HG03439 (cell line): ENCODE measurements around the gene ANO8.
"Not testable (repeated sequence)": the region's sequence is repeated elsewhere in the genome, so short reads cannot be mapped to it uniquely, and the experiment has no call there.

Experiments
- ATAC-seq: cut with Tn5 transposase; IDR thresholded peaks from one replicate; pipeline ENCODE4 v1.9.1; 2021; ENCODE audit warnings: mild to moderate bottlenecking, moderate library complexity; ENCODE audit not compliant: unreplicated experiment

ANO8 gene

DNA sequence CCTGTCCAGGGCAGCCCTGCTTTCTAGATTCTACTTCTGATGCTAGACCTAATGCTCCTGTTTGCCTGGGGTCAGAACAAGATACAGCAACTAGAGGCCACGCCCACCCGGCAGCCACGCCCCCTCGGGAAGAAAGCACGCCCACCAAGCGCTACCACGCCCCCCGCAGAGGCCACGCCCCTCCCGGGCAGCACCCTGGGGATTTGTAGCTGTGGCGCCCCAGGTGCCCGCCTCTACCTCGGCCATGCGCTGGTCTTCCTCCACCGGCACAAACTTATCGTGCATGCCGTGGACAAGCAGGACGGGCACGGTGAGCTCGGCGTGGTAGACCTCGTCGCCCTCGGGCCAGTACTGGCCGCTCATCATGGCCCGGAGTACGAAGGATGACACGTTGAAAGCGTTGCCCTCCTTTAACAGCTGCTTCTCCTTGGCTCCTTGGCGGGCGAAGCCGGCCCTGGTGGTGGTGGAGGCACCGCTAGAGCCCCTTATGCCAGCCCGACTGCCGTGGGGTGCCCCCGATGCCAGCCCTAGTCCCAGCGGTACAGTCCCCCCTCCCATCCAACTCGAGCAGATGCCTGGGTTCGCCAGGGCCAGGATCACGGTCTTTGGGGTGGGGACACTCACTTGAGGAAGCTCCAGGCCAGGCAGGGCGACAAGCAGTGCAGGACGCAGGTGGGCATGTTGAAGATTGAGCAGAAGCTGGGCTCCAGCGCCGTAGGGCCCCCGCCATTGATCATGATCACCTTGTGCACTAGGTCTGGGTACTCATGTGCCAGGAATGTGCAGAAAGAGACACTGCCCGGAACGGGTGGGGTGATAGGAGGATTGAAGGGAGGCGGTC lies 40.4 kb downstream of the ANO8 start:
- ATAC-seq, result no peak

DNA sequence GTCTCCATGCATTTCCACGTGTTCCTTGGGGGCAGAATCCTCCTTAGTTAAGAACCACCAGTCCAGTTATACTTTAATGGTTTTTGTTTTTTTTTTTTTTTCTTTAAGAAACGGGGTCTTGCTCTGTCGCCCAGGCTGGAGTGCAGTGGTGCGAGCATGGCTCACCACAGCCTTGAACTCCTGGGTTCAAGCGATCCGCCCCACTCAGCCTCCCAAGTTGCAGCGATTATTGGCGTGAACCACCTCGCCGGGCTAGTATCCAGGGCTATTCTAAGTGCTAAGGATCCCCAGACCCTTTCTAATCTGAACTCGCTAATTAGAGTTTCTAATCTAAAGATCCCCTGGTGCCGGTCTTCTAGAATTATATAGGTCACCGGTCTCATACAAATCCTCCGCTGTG lies 41.0 kb downstream of the ANO8 start:
- no peak for ATAC-seq

DNA sequence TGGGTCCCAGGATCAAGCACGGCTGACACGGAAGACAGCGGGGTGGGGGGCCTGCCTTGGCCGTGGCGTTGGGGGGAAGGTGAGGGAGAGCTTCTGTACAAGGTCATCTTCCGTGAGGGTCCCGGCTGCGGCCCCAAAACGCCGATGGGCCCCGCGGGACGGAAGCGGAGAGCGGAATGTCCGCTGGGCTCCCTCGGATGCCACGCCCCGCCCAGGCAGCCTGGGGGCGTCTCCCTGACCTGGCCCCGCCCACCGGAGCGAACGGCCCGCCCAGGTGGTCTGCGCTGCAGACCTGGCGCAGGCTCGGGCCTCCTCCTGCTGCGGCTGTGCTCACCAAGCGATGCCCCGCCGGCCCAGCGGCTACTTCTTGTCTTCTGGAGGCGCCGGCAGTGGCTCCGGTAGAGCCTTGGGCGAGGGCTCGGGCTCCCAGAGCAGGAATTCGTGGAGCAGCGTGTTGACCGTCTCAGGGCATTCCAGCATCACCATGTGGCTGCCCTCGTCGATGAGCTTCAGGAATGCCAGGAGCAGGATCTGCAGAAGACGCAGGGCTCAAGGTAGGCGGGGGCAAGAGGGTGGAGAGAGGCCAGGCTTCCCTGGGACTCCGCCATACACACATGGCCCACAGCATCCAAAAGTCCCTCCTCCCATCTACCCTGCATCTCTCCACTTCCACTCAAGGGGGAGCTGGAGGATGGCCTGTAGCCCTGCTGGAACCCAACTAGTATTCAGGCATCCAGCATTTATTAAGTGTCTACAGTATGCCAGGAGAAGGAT lies 42.2 kb downstream of the ANO8 start:
- ATAC-seq, result peak; percentile 55

DNA sequence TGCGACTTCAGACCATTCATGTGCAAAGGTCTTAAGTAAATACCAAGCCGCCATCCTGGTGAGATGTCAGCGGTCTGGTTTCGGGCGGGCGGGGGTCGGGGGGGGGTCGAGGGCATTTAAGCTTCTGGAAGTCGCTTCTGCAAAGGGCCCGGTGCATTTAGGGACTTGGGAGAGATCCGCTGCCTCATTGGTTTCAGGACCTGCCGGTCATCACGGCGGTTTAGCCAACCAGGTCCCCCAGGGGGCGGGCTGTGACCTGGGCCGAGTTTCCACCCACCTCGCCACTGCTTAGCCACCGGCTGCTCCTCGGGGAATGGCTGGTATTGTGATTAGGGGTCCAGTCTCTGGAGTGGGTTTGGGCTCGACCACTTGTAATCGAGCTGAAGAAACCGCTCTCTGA lies 45.2 kb downstream of the ANO8 start:
- ATAC-seq, result no peak

DNA sequence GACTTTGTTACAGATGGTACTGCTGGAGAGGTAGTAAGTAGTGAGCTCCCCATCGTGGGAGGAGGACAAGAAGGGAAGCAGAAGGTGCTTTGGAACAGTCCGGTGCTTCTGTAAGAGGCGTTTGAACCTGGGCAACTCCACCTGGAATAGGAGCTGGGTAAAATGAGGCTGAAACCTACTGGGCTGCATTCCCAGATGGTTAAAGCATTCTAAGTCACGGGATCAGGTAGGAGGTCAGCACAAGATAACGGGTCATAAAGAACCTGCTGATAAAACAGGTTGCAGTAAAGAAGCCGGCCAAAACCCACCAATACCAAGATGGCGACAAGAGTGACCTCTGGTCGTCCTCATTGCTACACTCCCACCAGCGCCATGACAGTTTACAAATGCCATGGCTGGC lies 47.9 kb downstream of the ANO8 start:
- ATAC-seq, result no peak

DNA sequence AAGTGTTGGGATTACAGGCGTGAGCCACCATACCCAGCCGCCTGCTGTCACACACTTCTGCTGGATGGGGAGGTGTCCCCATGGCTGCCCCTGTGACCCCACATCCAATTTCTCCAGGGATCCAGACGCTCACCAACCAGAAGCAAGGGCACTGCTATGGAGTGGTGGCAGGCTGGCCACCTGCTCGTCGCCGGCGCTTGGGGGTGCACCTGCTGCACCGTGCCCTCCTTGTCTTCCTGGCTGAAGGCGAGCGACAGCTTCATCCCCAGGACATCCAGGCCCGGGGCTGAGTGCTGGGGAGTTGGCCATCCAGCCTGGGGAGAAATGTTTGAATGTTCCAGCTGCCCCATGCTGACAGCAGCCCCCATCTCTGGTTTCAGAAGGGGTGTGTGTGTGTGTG lies 48.4 kb downstream of the ANO8 start:
- no peak for ATAC-seq

DNA sequence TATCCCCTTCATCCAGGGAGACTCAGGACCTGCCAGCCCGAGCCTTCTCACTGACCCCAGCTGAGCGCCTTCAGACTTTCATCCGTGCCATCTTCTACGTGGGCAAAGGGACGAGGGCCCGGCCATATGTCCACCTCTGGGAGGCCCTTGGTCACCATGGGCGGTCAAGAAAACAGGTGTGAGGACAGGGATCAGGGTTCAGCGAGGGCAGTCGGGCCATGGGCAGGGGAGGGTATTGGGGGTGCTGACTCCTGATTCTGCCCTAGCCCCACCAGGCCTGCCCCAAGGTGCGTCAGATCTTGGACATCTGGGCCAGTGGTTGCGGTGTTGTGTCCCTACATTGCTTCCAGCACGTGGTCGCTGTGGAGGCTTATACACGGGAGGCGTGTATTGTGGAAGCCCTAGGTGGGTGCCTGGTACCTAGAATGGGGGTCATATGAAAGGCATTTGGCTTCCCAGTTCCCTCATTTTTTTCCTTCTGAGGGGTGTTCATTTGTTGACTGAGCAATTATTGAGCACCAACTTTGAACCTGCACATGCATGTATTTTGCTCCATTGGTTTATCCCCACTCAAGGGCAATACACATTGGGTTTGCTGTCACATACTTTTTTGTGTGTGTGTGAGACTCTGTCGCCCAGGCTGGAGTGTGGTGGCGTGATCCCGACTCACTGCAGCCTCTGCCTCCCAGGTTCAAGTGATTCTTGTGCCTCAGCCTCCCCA lies 49.1 kb downstream of the ANO8 start:
- ATAC-seq, result no peak

DNA sequence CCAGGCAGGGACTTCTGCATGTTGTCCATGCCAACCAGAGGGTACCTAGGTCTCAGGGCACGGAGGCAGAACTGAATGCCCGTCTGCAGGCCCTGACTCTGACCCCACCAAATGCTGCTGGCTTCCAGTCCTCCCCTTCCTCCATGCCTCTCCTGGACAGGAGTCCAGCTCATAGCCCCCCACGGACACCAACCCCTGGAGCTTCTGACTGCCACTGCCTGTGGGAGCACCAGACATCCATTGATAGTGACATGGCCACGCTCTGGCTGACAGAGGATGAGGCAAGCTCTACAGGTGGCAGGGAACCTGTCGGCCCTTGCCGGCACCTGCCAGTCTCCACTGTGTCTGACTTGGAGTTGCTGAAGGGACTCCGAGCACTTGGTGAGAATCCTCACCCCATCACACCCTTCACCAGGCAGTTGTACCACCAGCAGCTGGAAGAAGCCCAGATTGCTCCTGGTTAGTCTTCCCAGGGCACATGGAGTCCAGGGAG lies 51.1 kb downstream of the ANO8 start:
- ATAC-seq, result no peak

DNA sequence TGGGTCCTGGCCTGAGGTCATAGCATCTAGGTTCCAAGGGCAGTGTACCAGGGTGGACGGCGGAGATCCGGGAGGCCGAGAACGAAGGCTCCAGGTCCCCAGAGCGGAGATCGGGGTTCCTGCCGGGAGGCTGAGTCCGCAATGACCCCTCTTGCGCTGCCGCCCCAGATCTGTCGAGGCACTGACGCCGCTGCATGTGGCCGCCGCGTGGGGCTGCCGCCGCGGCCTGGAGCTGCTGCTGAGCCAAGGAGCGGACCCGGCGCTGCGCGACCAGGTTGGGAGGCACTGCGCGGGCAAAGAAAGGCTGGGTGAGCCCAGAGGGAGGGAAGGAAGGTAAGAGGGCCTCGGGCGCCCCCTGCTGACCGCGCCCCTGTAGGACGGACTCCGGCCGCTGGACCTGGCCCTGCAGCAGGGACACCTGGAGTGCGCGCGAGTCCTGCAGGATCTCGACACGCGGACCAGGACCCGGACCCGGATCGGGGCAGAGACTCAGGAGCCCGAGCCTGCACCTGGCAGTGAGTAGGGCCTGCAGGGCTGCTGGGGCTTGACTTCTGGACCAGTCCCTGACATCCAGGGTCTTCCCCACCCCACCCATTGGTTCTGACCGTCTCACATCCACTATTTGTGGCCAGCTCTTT lies 52.0 kb downstream of the ANO8 start:
- peak; percentile 56 for ATAC-seq

DNA sequence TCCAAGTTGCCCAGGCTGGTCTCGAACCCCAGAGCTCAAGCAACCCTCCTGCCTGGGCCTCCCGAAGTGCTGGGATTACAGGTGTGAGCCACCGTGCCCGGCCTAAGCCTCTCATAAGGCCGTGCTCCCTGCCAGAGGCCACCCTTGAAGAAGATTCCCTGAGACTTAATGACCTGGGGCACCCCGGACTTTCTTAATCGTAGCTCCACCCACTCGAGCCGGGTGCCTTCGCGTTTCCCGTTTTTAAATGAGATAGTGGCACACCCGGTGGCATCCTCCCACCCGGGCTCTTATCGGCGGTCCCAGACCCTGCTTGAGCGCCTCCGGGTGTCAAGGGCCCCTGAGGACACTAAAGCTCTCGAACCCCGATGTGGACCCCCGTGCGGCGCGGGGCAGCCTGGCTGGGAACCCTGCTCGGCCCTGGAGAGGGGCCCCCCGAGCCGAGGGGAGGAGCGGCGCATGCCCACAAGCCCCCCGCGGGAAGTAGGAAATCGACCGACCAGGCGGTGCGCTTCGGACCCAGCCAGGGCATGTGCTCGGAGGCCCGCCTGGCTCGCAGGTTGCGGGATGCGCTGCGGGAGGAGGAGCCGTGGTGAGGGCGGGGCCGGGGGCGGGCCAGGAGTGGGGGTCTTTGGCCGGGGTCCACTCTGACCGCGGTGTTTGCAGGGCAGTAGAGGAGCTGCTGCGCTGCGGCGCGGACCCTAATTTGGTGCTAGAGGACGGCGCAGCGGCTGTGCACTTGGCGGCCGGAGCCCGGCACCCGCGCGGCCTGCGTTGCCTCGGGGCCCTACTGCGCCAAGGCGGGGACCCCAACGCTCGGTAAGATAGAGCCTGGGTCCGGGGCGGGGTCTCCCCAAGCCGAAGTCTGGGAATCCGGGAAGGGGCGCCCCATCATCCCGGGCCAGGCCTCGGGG lies 53.0 kb downstream of the ANO8 start, which contains the start of gene ANKLE1:
TSS of gene ANKLE1 (plus strand) at position 511 of the 914 bp plus-strand sequence. CDS start at position 531, 20 bp downstream.
- no peak for ATAC-seq

DNA sequence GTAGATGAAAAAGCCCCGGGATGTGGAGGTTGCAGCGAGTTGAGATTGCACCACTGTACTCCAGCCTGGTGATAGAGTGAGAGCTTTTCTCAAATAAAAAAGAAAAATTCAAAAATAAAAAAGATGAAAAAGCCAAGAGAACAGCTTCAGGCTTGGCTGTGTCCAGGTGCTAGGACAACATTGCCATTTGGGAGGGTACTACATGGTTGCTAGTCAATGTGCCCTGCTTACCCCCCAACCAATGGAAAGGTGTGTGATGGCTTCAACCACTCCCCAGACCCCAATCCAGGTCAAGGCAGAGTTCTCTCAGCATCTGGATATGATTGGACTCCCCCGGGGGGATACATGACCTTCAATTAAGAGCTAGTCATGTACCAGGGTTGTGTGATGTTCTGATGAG lies 55.2 kb downstream of the ANO8 start:
- no peak for ATAC-seq

DNA sequence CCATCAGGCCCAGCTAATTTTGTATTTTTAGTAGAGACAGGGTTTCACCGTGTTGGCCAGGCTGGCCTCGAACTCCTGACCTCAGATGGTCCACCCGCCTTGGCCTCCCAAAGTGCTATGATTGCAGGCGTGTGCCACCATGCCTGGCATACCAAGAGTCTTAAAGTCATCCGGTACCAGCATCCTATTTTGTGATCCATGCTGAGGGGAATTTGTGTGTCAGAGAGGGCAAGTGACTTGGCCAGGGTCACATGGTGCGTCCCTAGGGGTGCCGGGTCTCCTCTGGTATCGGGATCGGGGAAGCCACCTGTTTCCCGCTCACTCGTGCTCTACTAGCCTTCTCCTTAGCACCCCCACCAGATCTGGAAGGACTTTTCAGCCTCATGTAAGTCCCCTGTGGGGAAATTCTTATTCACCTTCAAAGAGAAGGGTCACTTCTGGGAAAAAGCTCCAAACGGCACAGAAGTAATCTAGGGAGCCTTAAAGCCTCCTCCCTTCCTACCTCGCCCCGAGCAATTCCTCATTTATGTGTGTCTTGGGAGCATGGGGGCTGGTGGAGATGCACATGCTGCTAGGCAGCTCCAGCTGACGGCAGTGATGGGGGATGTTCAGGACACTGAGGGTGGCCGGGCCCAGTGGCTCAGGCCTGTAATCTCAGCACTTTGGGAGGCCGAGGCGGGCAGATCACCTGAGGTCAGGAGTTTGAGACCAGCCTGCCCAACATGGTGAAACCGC lies 59.0 kb downstream of the ANO8 start:
- no peak for ATAC-seq

DNA sequence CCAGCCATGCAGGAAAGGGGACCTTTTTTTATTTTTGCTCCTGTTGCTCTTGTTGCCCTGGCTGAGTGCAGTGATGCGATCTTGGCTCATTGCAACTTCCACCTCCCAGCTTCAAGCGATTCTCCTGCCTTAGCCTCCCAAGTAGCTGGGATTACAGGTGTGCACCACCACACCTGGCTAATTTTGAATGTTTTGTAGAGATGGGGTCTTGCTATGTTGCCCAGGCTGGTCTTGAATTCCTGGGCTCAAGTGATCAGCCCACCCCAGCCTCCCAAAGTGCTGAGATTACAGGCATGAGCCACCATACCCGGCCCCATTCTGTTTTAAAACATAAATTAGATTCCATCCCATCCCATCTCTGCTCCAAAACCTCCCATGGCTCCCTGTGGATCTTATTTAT lies 59.8 kb downstream of the ANO8 start:
- ATAC-seq, result not testable (repeated sequence)
